ENCODE data around the gene RPGRIP1.
"Not testable (repeated sequence)": the region's sequence is repeated elsewhere in the genome, so short reads cannot be mapped to it uniquely, and the experiment has no call there.

GRCh38 chr14:21272661-21273060, 7.2 kb upstream of the RPGRIP1 start:
- not testable (repeated sequence) for TF ChIP-seq FOXA1 (IDR thresholded peaks at IDR 0.05); NFRKB (IDR thresholded peaks at IDR 0.05); PKNOX1 (IDR thresholded peaks at IDR 0.05); ZNF384 (IDR thresholded peaks at IDR 0.05); SUZ12 (IDR thresholded peaks at IDR 0.05); HDGF (IDR thresholded peaks at IDR 0.05; ENCODE audit: borderline replicate concordance); L3MBTL2 (conservative IDR thresholded peaks at IDR 0.05); ELF4 (IDR thresholded peaks at IDR 0.05)
